Stomach smooth muscle (tissue), 2 donors: Measurements from ENCODE around the gene BAAT.

Experiments
- H3K27ac ChIP-seq: one replicate; pipeline ENCODE4 v1.7.0; 2013; ENCODE audit warnings: mild to moderate bottlenecking, low read length, inconsistent platforms
- H3K27me3 ChIP-seq, 2 donors: one replicate each; pipeline ENCODE4 v1.7.0; 2013; ENCODE audit warnings: low read length in 2 of 2; ENCODE audit not compliant: insufficient read depth in 2 of 2, control insufficient read depth in 1 of 2
- H3K36me3 ChIP-seq, 2 donors: one replicate each; pipeline ENCODE4 v1.7.0; 2013; ENCODE audit warnings: low read length in 2 of 2; ENCODE audit not compliant: control insufficient read depth in 2 of 2, insufficient read depth in 2 of 2
- H3K4me1 ChIP-seq: one replicate; pipeline ENCODE4 v1.7.0; 2013; ENCODE audit warnings: low read length; ENCODE audit not compliant: control insufficient read depth, insufficient read depth
- H3K4me3 ChIP-seq, 2 donors: one replicate each; pipeline ENCODE4 v1.7.0; 2013; ENCODE audit warnings: low read length in 2 of 2
- H3K9ac ChIP-seq, 2 donors: one replicate each; pipeline ENCODE4 v1.7.0; 2013; ENCODE audit warnings: low read length in 2 of 2, mild to moderate bottlenecking in 1 of 2
- H3K9me3 ChIP-seq, 2 donors: one replicate each; pipeline ENCODE4 v1.7.0; 2013; ENCODE audit warnings: low read length in 2 of 2; ENCODE audit not compliant: control insufficient read depth in 2 of 2
- donor health status: healthy.
- donor health status: Pancreatic carcinoma.

Gene BAAT

DNA sequence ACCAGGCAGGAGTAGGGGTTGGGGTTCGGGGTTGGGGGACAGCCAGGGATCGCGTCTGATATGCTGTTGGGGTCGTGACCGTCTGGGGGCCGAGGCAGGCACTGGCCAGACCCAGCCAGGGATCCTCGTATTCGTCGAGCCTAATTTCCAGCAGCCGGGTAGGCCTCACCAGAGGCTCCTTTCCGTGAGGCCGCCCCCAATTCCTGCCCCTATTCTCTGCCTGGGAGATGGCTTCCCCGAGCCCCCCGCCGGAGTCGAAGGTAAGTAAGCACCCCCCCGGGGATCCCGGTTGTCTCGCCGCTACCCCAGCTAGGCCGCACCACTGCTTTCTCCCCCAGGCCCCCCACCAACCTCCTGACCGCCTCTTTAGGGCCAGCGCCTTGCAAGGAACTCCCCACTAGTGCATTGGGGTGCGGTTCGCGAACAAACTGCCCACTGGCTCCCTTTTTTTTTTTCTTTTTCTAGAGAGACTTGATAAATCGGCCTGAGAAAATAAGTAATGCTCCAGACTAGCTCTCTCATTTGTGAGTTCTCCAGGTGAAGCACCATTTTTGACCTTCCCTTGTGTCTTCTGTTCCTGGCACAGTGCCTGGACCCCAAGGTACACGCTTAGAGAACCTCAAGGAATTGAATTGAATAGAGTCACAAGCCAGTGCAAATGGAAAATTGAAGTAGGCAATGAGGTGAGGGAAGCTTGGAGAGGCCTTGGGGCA is 14.3 kb upstream of the BAAT start:
- peaks cover 19 to 33% of the 10 kb centered on the region in 2 donors for H3K36me3 ChIP-seq
- H3K27ac ChIP-seq, result peak overlapping the region; percentile 56
- peaks cover 0 to 3% of the 10 kb centered on the region in 2 donors for H3K9me3 ChIP-seq
- peak overlapping the region; percentile 84 to 86 for H3K9ac ChIP-seq
- H3K4me1 ChIP-seq, result peaks cover 15% of the 10 kb centered on the region
- no peaks in the 10 kb centered on the region for H3K27me3 ChIP-seq
- H3K4me3 ChIP-seq, result peak overlapping the region; percentile 71 to 88

DNA sequence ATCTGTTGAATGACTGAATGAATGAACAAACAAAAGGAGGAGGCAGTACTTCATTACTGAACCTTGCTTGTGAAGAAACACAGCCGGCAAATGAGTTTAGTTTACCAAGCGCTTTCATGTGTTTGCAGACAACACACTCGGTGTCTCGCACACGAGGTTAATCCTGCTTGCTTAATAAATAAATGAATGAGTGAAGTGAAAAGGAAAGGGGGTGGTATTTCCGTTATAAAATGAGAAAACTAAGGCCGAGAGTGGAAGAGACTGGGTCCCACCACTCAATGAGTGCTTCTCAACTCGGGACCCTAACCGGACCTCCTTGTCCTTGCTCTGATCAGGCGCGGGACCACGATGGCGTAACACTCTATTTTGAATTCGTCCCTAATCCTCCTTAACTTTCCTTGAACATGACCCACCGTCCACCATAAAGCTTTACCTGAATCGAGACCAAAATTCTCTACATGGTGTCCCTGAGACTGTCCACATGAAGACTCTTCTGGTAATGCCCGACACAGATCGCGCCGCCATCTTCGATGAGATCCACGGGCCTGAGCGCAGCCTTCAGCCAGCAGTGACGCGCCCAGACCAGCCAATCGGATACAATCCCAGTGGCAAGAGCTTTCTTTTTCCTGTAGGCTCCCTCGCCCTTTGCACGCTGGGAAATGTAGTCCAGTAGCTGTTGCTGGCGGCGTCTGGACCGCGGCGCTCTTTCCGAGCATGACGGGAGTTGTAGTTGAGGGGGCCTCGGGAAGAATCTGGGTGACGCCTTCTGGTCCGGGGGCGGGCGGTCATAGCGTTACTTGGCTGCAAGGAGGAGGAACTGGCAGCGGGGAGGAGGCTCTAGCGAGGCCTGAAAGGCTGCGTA is 13.5 kb upstream of the BAAT start, which contains the start of the genes MRPL50 and ZNF189:
Gene MRPL50, minus strand, starts transcription at position 551 of the 862 bp plus-strand sequence. Its CDS starts 26 bp downstream, at position 525.
Gene ZNF189, plus strand, starts transcription at position 784 of the 862 bp plus-strand sequence. CDS start 306 bp downstream, outside the sequence.
- H3K4me1 ChIP-seq, result peaks cover 15% of the 10 kb centered on the region
- no peaks in the 10 kb centered on the region for H3K27me3 ChIP-seq
- H3K9ac ChIP-seq, result peak within 1 kb of the TSS; percentile 93 to 96
- peak within 1 kb of the TSS; percentile 83 for H3K27ac ChIP-seq
- H3K4me3 ChIP-seq, result peak within 1 kb of the TSS; percentile 88 to 98
- H3K36me3 ChIP-seq, result peaks cover 11 to 25% of the 10 kb centered on the region in 2 donors
- H3K9me3 ChIP-seq, result peaks cover 0 to 3% of the 10 kb centered on the region in 2 donors

DNA sequence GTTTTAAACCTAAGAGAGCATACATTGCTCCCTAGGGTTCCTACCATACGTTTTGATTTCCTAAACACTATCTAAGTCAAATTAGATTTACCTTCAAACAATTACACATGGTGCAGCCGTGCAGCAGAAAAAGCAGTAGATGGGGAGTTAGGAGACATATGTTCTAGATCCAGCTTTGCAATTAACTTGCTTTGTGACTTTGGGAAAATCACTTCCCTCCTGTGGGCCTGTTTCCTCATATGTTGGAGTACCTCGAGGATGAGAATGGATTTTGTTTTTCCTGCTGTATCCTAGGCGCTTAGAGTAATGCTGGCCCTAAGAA is 12.9 kb upstream of the BAAT start:
- Histone ChIP-seq H3K27me3 (no peaks in the 10 kb centered on the region), H3K4me3 (peak overlapping the region; percentile 88 to 98), H3K9ac (peak overlapping the region; percentile 93 to 96), H3K27ac (peak overlapping the region; percentile 83), H3K4me1 (peaks cover 15% of the 10 kb centered on the region), H3K9me3 (no peaks in the 10 kb centered on the region), H3K36me3 (peaks cover 5 to 20% of the 10 kb centered on the region in 2 donors)

DNA sequence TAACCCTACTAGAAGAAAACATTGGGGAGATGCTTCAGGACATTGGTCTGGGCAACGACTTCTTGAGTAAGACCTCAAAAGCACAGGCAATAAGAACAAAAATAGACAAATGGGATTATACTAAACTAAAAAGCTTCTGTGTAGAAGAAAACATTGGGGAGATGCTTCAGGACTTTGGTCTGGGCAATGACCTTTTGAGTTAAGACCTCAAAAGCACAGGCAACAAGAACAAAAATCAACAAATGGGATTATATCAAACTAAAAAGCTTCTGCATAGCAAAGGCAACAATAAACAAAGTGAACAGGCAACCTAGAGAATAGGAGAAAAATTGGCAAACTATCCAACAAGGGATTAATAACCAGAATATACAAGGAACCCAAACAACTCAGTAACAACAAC is 9.9 kb upstream of the BAAT start:
- no peaks in the 10 kb centered on the region for H3K9me3 ChIP-seq
- no peaks in the 10 kb centered on the region for H3K36me3 ChIP-seq
- peaks cover 6% of the 10 kb centered on the region for H3K4me1 ChIP-seq
- H3K4me3 ChIP-seq, result no peak overlapping the region
- H3K27me3 ChIP-seq, result no peaks in the 10 kb centered on the region
- H3K27ac ChIP-seq, result no peak overlapping the region
- no peak overlapping the region for H3K9ac ChIP-seq

DNA sequence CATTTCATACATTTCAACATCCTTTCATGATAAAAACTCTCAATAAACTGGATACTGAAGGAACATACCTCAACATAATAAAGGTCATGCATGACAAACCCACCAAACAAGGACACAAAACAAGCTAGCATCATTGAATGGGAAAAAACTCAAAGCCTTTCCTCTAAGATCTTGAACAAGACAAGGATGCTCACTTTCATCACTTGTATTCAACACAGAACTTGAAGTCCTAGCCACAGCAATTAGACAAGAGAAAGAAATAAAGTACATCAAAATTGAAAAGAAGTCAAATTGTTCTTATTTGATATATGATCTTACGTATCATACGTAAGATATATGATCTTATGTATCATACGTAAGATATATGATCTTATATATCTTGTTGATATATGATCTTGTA is 8.3 kb upstream of the BAAT start:
- Histone ChIP-seq H3K27ac (no peak overlapping the region), H3K9me3 (no peaks in the 10 kb centered on the region), H3K9ac (no peak overlapping the region), H3K4me3 (no peak overlapping the region), H3K4me1 (peaks cover 5% of the 10 kb centered on the region), H3K27me3 (no peaks in the 10 kb centered on the region), H3K36me3 (peaks cover 0 to 3% of the 10 kb centered on the region in 2 donors)

DNA sequence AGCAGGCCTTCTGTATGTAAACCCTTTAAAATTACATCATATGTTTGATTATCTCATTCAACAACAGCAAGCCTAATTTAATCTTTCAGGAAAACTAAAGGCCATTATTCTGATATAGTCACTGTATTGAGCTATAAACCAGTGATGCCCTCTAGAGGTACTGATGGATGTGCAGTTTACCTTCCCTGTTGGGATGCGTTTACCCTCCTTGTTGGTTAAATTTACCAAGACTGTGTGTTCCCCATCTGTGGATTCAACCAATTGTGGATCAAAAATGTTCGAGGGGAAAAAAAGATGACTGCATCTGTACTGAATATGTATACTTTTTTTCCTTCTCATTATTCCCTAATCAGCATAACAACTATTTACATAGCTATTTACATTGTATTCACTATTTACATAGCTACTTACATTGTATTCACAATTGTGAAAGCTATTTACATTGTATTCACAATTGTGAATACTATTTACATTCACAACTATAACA is 3.7 kb upstream of the BAAT start:
- no peaks in the 10 kb centered on the region for H3K4me1 ChIP-seq
- H3K9ac ChIP-seq, result no peak overlapping the region
- peaks cover 0 to 2% of the 10 kb centered on the region in 2 donors for H3K9me3 ChIP-seq
- peaks cover 0 to 3% of the 10 kb centered on the region in 2 donors for H3K36me3 ChIP-seq
- no peak overlapping the region for H3K4me3 ChIP-seq
- H3K27ac ChIP-seq, result no peak overlapping the region
- H3K27me3 ChIP-seq, result no peaks in the 10 kb centered on the region

DNA sequence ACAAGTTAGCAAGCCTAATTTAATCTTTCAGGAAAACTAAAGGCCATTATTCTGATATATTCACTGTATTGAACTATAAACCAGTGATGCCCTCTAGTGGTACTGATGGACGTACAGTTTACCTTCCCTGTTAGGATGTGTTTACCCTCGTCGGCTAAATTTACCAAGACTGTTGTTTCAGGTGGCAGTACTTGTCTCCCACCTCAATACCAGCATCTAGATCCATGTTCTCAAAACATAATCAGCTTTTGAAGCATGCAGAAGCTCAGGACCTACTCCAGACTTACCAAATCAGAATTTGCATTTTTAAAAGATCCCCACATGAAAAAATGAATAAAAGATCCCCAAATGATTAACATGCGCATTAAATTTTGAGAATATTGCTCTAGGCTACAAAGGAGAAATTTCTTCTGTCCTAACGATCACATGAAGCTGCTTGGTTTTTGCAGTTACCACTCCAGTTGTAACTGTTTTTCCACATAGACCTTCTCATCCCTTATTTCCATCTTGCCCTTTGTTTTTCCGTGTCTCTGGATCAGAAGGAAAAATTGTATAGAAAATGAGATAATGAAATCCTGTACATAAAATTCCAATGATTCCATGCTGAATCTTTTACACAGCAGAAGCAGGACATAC is 3.2 kb upstream of the BAAT start:
- Histone ChIP-seq H3K9ac (no peak overlapping the region), H3K27me3 (no peaks in the 10 kb centered on the region), H3K9me3 (peaks cover 0 to 2% of the 10 kb centered on the region in 2 donors), H3K36me3 (peaks cover 0 to 3% of the 10 kb centered on the region in 2 donors), H3K4me1 (no peaks in the 10 kb centered on the region), H3K4me3 (no peak overlapping the region), H3K27ac (no peak overlapping the region)

DNA sequence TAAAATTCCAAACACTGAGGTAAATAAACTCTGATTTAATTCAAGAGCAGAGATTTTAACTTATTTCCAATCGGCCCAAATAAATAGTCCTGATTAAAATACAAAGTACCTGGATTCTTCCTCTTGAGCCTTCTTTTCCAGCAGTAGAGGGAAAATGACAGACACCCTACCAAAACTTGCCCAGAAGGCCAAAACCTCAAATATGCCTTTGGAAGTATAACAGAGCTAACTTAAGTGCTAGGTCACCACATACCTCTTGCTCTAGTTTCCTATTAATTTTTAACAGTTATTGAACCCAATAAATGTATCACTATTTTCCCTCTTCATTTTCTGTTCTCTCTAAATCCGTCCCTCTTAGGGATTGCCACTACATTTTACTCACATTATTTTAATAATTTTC is 1.4 kb downstream of the BAAT start:
- no peak overlapping the region for H3K9ac ChIP-seq
- H3K27ac ChIP-seq, result no peak overlapping the region
- H3K27me3 ChIP-seq, result no peaks in the 10 kb centered on the region
- H3K4me1 ChIP-seq, result no peaks in the 10 kb centered on the region
- H3K4me3 ChIP-seq, result no peak overlapping the region
- peaks cover 0 to under 1% of the 10 kb centered on the region in 2 donors for H3K36me3 ChIP-seq
- H3K9me3 ChIP-seq, result peaks cover 0 to 2% of the 10 kb centered on the region in 2 donors

DNA sequence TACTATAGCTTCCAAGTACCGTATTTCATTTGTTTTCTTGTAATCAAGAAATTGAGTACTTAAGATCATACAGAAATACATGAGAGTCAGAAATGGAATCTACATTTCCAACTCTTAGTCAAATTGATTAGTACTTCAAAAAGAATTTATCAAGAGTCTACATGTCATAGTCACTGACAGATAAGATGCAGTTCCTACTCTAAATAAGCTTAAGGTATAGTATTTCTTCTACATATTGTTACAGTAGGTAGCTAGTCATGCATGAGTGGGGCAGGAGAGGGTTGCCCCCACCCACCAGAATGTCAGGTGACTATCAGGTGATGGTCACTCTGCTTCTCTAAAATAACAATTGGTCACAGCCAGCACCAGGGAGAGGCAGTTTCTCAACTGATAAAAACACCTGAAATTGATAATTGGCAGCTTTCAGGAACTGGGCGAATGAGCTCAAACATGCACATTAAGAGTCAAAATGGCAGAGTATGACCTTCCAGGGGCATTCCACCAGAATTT is 2.9 kb downstream of the BAAT start:
- Histone ChIP-seq H3K4me1 (no peaks in the 10 kb centered on the region), H3K27ac (no peak overlapping the region), H3K4me3 (no peak overlapping the region)

DNA sequence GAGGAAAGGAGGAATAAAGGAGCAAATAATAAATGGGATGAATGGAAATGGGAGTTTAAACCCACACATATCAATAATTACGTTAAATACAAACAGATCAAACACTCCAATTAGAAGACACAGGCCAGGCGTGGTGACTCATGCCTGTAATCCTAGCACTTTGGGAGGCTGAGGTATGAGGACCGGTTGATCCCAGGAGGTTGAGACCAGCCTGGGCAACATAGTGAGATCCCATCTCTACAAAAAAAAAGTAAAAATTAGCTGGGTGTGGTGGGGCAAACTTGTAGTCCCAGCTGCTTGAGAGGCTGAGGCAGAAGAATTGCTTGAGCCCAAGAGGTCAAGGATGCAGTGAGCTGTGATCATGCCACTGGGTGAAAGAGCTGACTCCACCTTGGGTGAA is 3.7 kb downstream of the BAAT start:
- H3K27ac ChIP-seq, result no peak overlapping the region
- peaks cover 0 to 2% of the 10 kb centered on the region in 2 donors for H3K9me3 ChIP-seq
- H3K27me3 ChIP-seq, result no peaks in the 10 kb centered on the region
- H3K9ac ChIP-seq, result no peak overlapping the region
- no peak overlapping the region for H3K4me3 ChIP-seq
- no peaks in the 10 kb centered on the region for H3K36me3 ChIP-seq
- H3K4me1 ChIP-seq, result no peaks in the 10 kb centered on the region

More for the DNA sequence above, 2.9 kb downstream of the BAAT start:
- no peak overlapping the region for H3K9ac ChIP-seq
- no peaks in the 10 kb centered on the region for H3K27me3 ChIP-seq
- peaks cover 0 to 2% of the 10 kb centered on the region in 2 donors for H3K9me3 ChIP-seq
- no peaks in the 10 kb centered on the region for H3K36me3 ChIP-seq
